ENCODE results near the gene TJP1. TPM values are rescaled to one million over a fixed set of nuclear protein-coding genes. Genes with fewer than 3 reads are reported as not detected.
"Not testable (repeated sequence)": the region's sequence is repeated elsewhere in the genome, so short reads cannot be mapped to it uniquely, and the experiment has no call there.

The TJP1 gene
- total RNA-seq, 1 experiment from 2014 or later = 40.4 TPM

GRCh38 chr15:29840054-29840453 is 17.8 kb upstream of the TJP1 start:
- no peak for DNase-seq (ENCODE audit: low read depth)

GRCh38 chr15:29838352-29839010 is 16.2 kb upstream of the TJP1 start:
- no peak for DNase-seq (ENCODE audit: low read depth)

- no peak for DNase-seq (ENCODE audit: low read depth)
These were observed 13.0 kb upstream of the TJP1 start for GRCh38 chr15:29835301-29835700.

GRCh38 chr15:29832709-29833108 is 10.4 kb upstream of the TJP1 start:
- no peak for DNase-seq (ENCODE audit: low read depth)

GRCh38 chr15:29826908-29827820 is 4.9 kb upstream of the TJP1 start:
- DNase-seq (ENCODE audit: low read depth) = no peak

GRCh38 chr15:29825227-29825626 is 3.0 kb upstream of the TJP1 start:
- DNase-seq (ENCODE audit: low read depth) = no peak

GRCh38 chr15:29822684-29823459 is 604 bp upstream of the TJP1 start:
- peak; percentile 76 for DNase-seq (ENCODE audit: low read depth)

- peak; percentile 72 for DNase-seq (ENCODE audit: low read depth)
These were observed 710 bp downstream of the TJP1 start for GRCh38 chr15:29821416-29822099.

- no peak for DNase-seq (ENCODE audit: low read depth)
These were observed 1.7 kb downstream of the TJP1 start for GRCh38 chr15:29820394-29821154.

GRCh38 chr15:29819979-29820378 is 2.3 kb downstream of the TJP1 start:
- DNase-seq (ENCODE audit: low read depth) = no peak

- DNase-seq (ENCODE audit: low read depth) = no peak
These were observed 4.1 kb downstream of the TJP1 start for GRCh38 chr15:29818141-29818540.

GRCh38 chr15:29817455-29817854 is 4.8 kb downstream of the TJP1 start:
- DNase-seq (ENCODE audit: low read depth) = not testable (repeated sequence)

- DNase-seq (ENCODE audit: low read depth) = no peak
These were observed 7.1 kb downstream of the TJP1 start for GRCh38 chr15:29815000-29815710.

GRCh38 chr15:29813009-29813408 is 9.3 kb downstream of the TJP1 start:
- peak; percentile 31 for DNase-seq (ENCODE audit: low read depth)

GRCh38 chr15:29812384-29812694 is 9.9 kb downstream of the TJP1 start:
- peak; percentile 22 for DNase-seq (ENCODE audit: low read depth)

- no peak for DNase-seq (ENCODE audit: low read depth)
These were observed 10.4 kb downstream of the TJP1 start for GRCh38 chr15:29811691-29812383.

GRCh38 chr15:29805708-29806104 is 16.6 kb downstream of the TJP1 start:
- no peak for DNase-seq (ENCODE audit: low read depth)

GRCh38 chr15:29805043-29805707 is 17.1 kb downstream of the TJP1 start:
- DNase-seq (ENCODE audit: low read depth) = peak; percentile 86

GRCh38 chr15:29802411-29802810 is 19.9 kb downstream of the TJP1 start:
- no peak for DNase-seq (ENCODE audit: low read depth)
